CD14-positive monocyte (primary cell): Measurements from ENCODE around the gene ACSM6. TPM values are rescaled to one million over a fixed set of nuclear protein-coding genes. Genes with fewer than 3 reads are reported as not detected.

Experiments
- DNase-seq, 3 donors: peaks; one replicate each; pipeline ENCODE4 v3.0.0-alpha.2; 2011 to 2022
- H2AFZ ChIP-seq: 2 replicates; pipeline ENCODE4 v1.6.0; 2012; ENCODE audit warnings: mild to moderate bottlenecking, low read depth, low read length, inconsistent platforms; ENCODE audit not compliant: insufficient read depth, poor library complexity, severe bottlenecking
- H3K27ac ChIP-seq, 2 donors: 1 replicate in 1 of 2; 2 replicates in 1 of 2; pipeline ENCODE4 v1.5.1; 2012 to 2013; ENCODE audit warnings: low read length in 2 of 2, control low read depth in 1 of 2, inconsistent platforms in 1 of 2, low read depth in 1 of 2, mild to moderate bottlenecking in 1 of 2
- H3K27me3 ChIP-seq, 2 donors: one replicate each; pipeline versions ENCODE4 v1.6.0 to v1.6.1; 2011 to 2013; ENCODE audit warnings: low read length in 2 of 2; ENCODE audit not compliant: control insufficient read depth in 2 of 2, insufficient read depth in 2 of 2
- H3K36me3 ChIP-seq, 2 donors: replicated peaks in 1 of 2; 1 replicate in 1 of 2; 2 replicates in 1 of 2; pipeline versions ENCODE4 v1.5.1 to v1.6.1; 2012 to 2013; ENCODE audit warnings: low read length in 2 of 2, control low read depth in 1 of 2, inconsistent platforms in 1 of 2, mild to moderate bottlenecking in 1 of 2; ENCODE audit not compliant: insufficient read depth in 2 of 2, control insufficient read depth in 1 of 2
- H3K4me1 ChIP-seq, 2 donors: 1 replicate in 1 of 2; 2 replicates in 1 of 2; pipeline versions ENCODE4 v1.5.1 to v1.6.1; 2012 to 2013; ENCODE audit warnings: low read length in 2 of 2, control low read depth in 1 of 2, inconsistent platforms in 1 of 2, mild to moderate bottlenecking in 1 of 2, moderate library complexity in 1 of 2; ENCODE audit not compliant: insufficient read depth in 2 of 2, control insufficient read depth in 1 of 2
- H3K4me2 ChIP-seq: replicated peaks from 2 replicates; pipeline ENCODE3; 2012; ENCODE audit warnings: low read length, moderate library complexity, mild to moderate bottlenecking; ENCODE audit not compliant: poor library complexity, severe bottlenecking; ENCODE audit errors: extremely low read depth
- H3K4me3 ChIP-seq, 3 experiments: fragments of 200-600 bp in 1 of 3; sonication (generic) in 1 of 3; replicated peaks in 1 of 3; 1 replicate in 2 of 3; 2 replicates in 1 of 3; pipeline ENCODE4 v1.5.1; 2011 to 2013; ENCODE audit warnings: low read length in 3 of 3, mild to moderate bottlenecking in 3 of 3, control low read depth in 2 of 3, low read depth in 2 of 3, inconsistent platforms in 1 of 3, moderate library complexity in 1 of 3
- H3K79me2 ChIP-seq: 2 replicates; pipeline ENCODE4 v1.6.0; 2012; ENCODE audit warnings: mild to moderate bottlenecking, control low read depth, inconsistent platforms, low read length, moderate library complexity; ENCODE audit not compliant: insufficient read depth
- H3K9ac ChIP-seq: 2 replicates; pipeline ENCODE4 v1.6.0; 2017; ENCODE audit warnings: low read length, mild to moderate bottlenecking; ENCODE audit not compliant: insufficient read depth, poor library complexity, severe bottlenecking
- H3K9me3 ChIP-seq, 2 donors: replicated peaks in 1 of 2; 1 replicate in 1 of 2; 2 replicates in 1 of 2; pipeline versions ENCODE4 v1.5.1 to v1.6.1; 2012 to 2013; ENCODE audit warnings: low read length in 2 of 2, control low read depth in 1 of 2; ENCODE audit not compliant: control insufficient read depth in 1 of 2, insufficient read depth in 1 of 2
- H4K20me1 ChIP-seq: 2 replicates; pipeline ENCODE4 v1.6.0; 2012; ENCODE audit warnings: mild to moderate bottlenecking, low read length, control low read depth, moderate library complexity; ENCODE audit not compliant: insufficient read depth
- H3K27ac Mint-ChIP-seq, 7 donors: one replicate each; pipeline ENCODE4 v1.8.0; 2020; ENCODE audit warnings: mild to moderate bottlenecking in 7 of 7, mixed read lengths in 7 of 7, moderate library complexity in 6 of 7, inconsistent platforms in 2 of 7
- H3K27me3 Mint-ChIP-seq, 3 donors: one replicate each; pipeline ENCODE4 v1.8.0; 2021 to 2022; ENCODE audit warnings: low read depth in 3 of 3, mild to moderate bottlenecking in 3 of 3, mixed read lengths in 3 of 3, moderate library complexity in 3 of 3, inconsistent platforms in 1 of 3
- H3K36me3 Mint-ChIP-seq, 2 donors: one replicate each; pipeline ENCODE4 v1.8.0; 2020; ENCODE audit warnings: mixed read lengths in 2 of 2, inconsistent platforms in 1 of 2, mild to moderate bottlenecking in 1 of 2
- H3K4me1 Mint-ChIP-seq: one replicate; pipeline ENCODE4 v1.8.0; 2020; ENCODE audit warnings: mild to moderate bottlenecking, mixed read lengths
- H3K4me3 Mint-ChIP-seq, 2 donors: one replicate each; pipeline ENCODE4 v1.8.0; 2020; ENCODE audit warnings: mild to moderate bottlenecking in 2 of 2, mixed read lengths in 2 of 2, moderate library complexity in 1 of 2
- H3K9me3 Mint-ChIP-seq, 7 donors: one replicate each; pipeline ENCODE4 v1.8.0; 2020 to 2022; ENCODE audit warnings: mixed read lengths in 7 of 7, mild to moderate bottlenecking in 6 of 7, moderate library complexity in 6 of 7, inconsistent platforms in 2 of 7
- CTCF ChIP-seq: fragments of 200-600 bp; IDR thresholded peaks from one replicate; pipeline ENCODE4 v1.8.0; 2022; ENCODE audit warnings: antibody characterized with exemption, mild to moderate bottlenecking
- WGBS: methylation state at CpG from one replicate; pipeline ENCODE4 v1.1.5; 2013; ENCODE audit warnings: missing lambda C conversion rate; ENCODE audit not compliant: insufficient coverage; 5-methylcytosine and 5-hydroxymethylcytosine counted together
- intact Hi-C, 2 donors: fragments of 100-400 bp; cut with micrococcal nuclease; formaldehyde crosslinking; loops; one replicate each; pipeline versions ENCODE4 v1.15.0 to v1.15.1; 2023
- polyA plus RNA-seq, 3 donors: library from polyadenylated mRNA; depleted of rRNA in 1 of 3; unstranded in 2 of 3; stranded (reverse) in 1 of 3; fragments of 300-500 nt in 2 of 3; fragments of >200 nt in 1 of 3; fragmentation: Illumina TruSeq in 2 of 3; gene quantifications; 1 replicate in 2 of 3; 2 replicates in 1 of 3; pipeline ENCODE4 v1.2.3, GENCODE V29; 2012 to 2021

ACSM6 gene
- polyA plus RNA-seq, 3 donors, result not detected

- Histone ChIP-seq H3K36me3 (no peaks in the 10 kb centered on the region), H3K27me3 (no peaks in the 10 kb centered on the region), H3K4me3 (no peak overlapping the region), H3K27ac (no peak overlapping the region), H4K20me1 (no peaks in the 10 kb centered on the region), H3K9me3 (no peaks in the 10 kb centered on the region), H2AFZ (no peak overlapping the region), H3K4me1 (no peaks in the 10 kb centered on the region), H3K9ac (no peak overlapping the region), H3K4me2 (no peak overlapping the region), H3K79me2 (no peaks in the 10 kb centered on the region)
- WGBS, result 17% methylated on average over 2 of the region's 3 CpGs
- intact Hi-C loops, result no loop called here
- Mint-ChIP-seq H3K4me1 (no peaks in the 10 kb centered on the region), H3K36me3 (no peaks in the 10 kb centered on the region), H3K4me3 (no peak overlapping the region), H3K27ac (no peak overlapping the region), H3K27me3 (peaks cover 0 to 2% (median 0%) of the 10 kb centered on the region in 3 donors), H3K9me3 (no peaks in the 10 kb centered on the region)
- no peak for TF ChIP-seq CTCF
- no peak for DNase-seq
These were observed 20.8 kb downstream of the ACSM6 start for GRCh38 chr10:95214793-95215192.

- Mint-ChIP-seq H3K27ac (no peak overlapping the region), H3K4me1 (no peaks in the 10 kb centered on the region), H3K27me3 (peaks cover 0 to 2% (median 0%) of the 10 kb centered on the region in 3 donors), H3K36me3 (no peaks in the 10 kb centered on the region), H3K9me3 (peaks cover 0 to 3% (median 0%) of the 10 kb centered on the region in 7 donors), H3K4me3 (no peak overlapping the region)
- Histone ChIP-seq H3K4me1 (no peaks in the 10 kb centered on the region), H3K79me2 (no peaks in the 10 kb centered on the region), H2AFZ (no peak overlapping the region), H3K4me3 (no peak overlapping the region), H3K27me3 (no peaks in the 10 kb centered on the region), H3K27ac (no peak overlapping the region), H4K20me1 (no peaks in the 10 kb centered on the region), H3K4me2 (no peak overlapping the region), H3K9me3 (no peaks in the 10 kb centered on the region), H3K9ac (no peak overlapping the region), H3K36me3 (no peaks in the 10 kb centered on the region)
- intact Hi-C loops, result no loop called here
- no peak for DNase-seq
- TF ChIP-seq CTCF, result no peak
- no CpG with 5 or more reads among the region's 1 CpG for WGBS
These were observed 23.4 kb downstream of the ACSM6 start for GRCh38 chr10:95217476-95217875.
